Smooth muscle cell (in vitro differentiated cells): ENCODE results near the gene SPECC1L. TPM values are rescaled to one million over a fixed set of nuclear protein-coding genes. Genes with fewer than 3 reads are reported as not detected.

ENCODE experiments used
- DNase-seq: peaks from one replicate; lab custom pipeline; 2025; ENCODE audit not compliant: unreplicated experiment; lab: John Stamatoyannopoulos, UW
- H2AFZ ChIP-seq: fragments of 200-600 bp; sonication (generic); 2 replicates; pipeline ENCODE4 v1.6.0; 2016; ENCODE audit warnings: antibody characterized with exemption, low read depth, mild to moderate bottlenecking
- H3F3A ChIP-seq: fragments of 200-600 bp; sonication (generic); 2 replicates; pipeline ENCODE4 v1.6.0; 2017; ENCODE audit warnings: antibody characterized with exemption, low read depth
- H3K27ac ChIP-seq: fragments of 200-600 bp; sonication (generic); 2 replicates; pipeline ENCODE4 v1.5.1; 2016; ENCODE audit warnings: low read depth, mild to moderate bottlenecking
- H3K27me3 ChIP-seq: fragments of 200-600 bp; sonication (generic); 2 replicates; pipeline ENCODE4 v1.6.1; 2016; ENCODE audit warnings: low read depth, mild to moderate bottlenecking
- H3K36me3 ChIP-seq: fragments of 200-600 bp; sonication (generic); 2 replicates; pipeline ENCODE4 v1.5.1; 2016; ENCODE audit warnings: low read depth
- H3K4me1 ChIP-seq: fragments of 200-600 bp; sonication (generic); 2 replicates; pipeline ENCODE4 v1.5.1; 2016; ENCODE audit warnings: low read depth
- H3K4me2 ChIP-seq: fragments of 200-600 bp; sonication (generic); 2 replicates; pipeline ENCODE4 v1.6.0; 2016; ENCODE audit warnings: mild to moderate bottlenecking
- H3K4me3 ChIP-seq: fragments of 200-600 bp; sonication (generic); 2 replicates; pipeline ENCODE4 v1.5.1; 2016; ENCODE audit warnings: mild to moderate bottlenecking
- H3K79me2 ChIP-seq: fragments of 200-600 bp; sonication (generic); 2 replicates; pipeline ENCODE4 v1.6.0; 2016; ENCODE audit warnings: low read depth, mild to moderate bottlenecking
- H3K9ac ChIP-seq: fragments of 200-600 bp; sonication (generic); 2 replicates; pipeline ENCODE4 v1.6.0; 2016; ENCODE audit warnings: low read depth
- H3K9me3 ChIP-seq: fragments of 200-600 bp; sonication (generic); replicated peaks from 2 replicates; pipeline ENCODE4 v1.5.1; 2016; ENCODE audit warnings: low read depth
- H4K20me1 ChIP-seq: fragments of 200-600 bp; sonication (generic); 2 replicates; pipeline ENCODE4 v1.6.0; 2016; ENCODE audit warnings: low read depth
- CTCF ChIP-seq: fragments of 200-600 bp; sonication (generic); IDR thresholded peaks from 2 replicates; pipeline ENCODE4 v1.5.1; 2017; ENCODE audit warnings: borderline replicate concordance, mild to moderate bottlenecking, antibody characterized with exemption; ENCODE audit not compliant: insufficient read depth, poor library complexity, severe bottlenecking
- WGBS: methylation state at CpG from one replicate; pipeline ENCODE4 v1.1.7; 2016; ENCODE audit warnings: low lambda C conversion rate; 5-methylcytosine and 5-hydroxymethylcytosine counted together
- polyA plus RNA-seq: library from polyadenylated mRNA; unstranded; fragments of >200 nt; fragmentation: Nextera tagmentation; extraction: Ambion mirVana; gene quantifications from 2 replicates; pipeline ENCODE4 v1.2.1, GENCODE V29; 2016
- total RNA-seq: library from RNA; depleted of rRNA; stranded (reverse); fragments of >200 nt; gene quantifications from 2 replicates; pipeline ENCODE4 v1.2.3, GENCODE V29; 2014

SPECC1L gene
- total and polyA plus RNA-seq, 2 experiments from 2014 or later, result 10.0 to 19.1 TPM

- Histone ChIP-seq H3K9me3 (no peaks in the 10 kb centered on the region), H3K36me3 (no peaks in the 10 kb centered on the region), H4K20me1 (no peaks in the 10 kb centered on the region), H3K4me1 (no peaks in the 10 kb centered on the region), H3K27ac (no peak overlapping the region), H3K4me3 (no peak overlapping the region), H2AFZ (no peak overlapping the region), H3K4me2 (no peak overlapping the region), H3F3A (no peaks in the 10 kb centered on the region), H3K27me3 (no peaks in the 10 kb centered on the region), H3K9ac (no peak overlapping the region), H3K79me2 (no peaks in the 10 kb centered on the region)
- WGBS, result 40% methylated on average over 1 of the region's 1 CpG
- DNase-seq, result no peak
- TF ChIP-seq CTCF, result no peak
Observed at GRCh38 chr22:24459911-24460310, 189.3 kb downstream of the SPECC1L start.

- Histone ChIP-seq H3K4me3 (no peak overlapping the region), H3K36me3 (no peaks in the 10 kb centered on the region), H3K27ac (no peak overlapping the region), H4K20me1 (no peaks in the 10 kb centered on the region), H3F3A (no peaks in the 10 kb centered on the region), H2AFZ (peak overlapping the region; percentile 14), H3K27me3 (no peaks in the 10 kb centered on the region), H3K9me3 (no peaks in the 10 kb centered on the region), H3K9ac (no peak overlapping the region), H3K4me1 (no peaks in the 10 kb centered on the region), H3K4me2 (peak overlapping the region; percentile 33), H3K79me2 (no peaks in the 10 kb centered on the region)
- no peak for TF ChIP-seq CTCF
- 53% methylated on average over 10 of the region's 10 CpGs for WGBS
- DNase-seq, result no peak
Observed at GRCh38 chr22:24460418-24461089, 189.9 kb downstream of the SPECC1L start.

GRCh38 chr22:24463071-24463760, 192.6 kb downstream of the SPECC1L start:
- no peaks in the 10 kb centered on the region for H3K36me3 ChIP-seq
- DNase-seq, result no peak
- H3F3A ChIP-seq, result peaks cover 9% of the 10 kb centered on the region
- no peaks in the 10 kb centered on the region for H3K9me3 ChIP-seq
- no peak for TF ChIP-seq CTCF
- peaks cover 9% of the 10 kb centered on the region for H3K4me1 ChIP-seq
- H3K27ac ChIP-seq, result no peak overlapping the region
- no peak overlapping the region for H3K9ac ChIP-seq
- H3K4me2 ChIP-seq, result no peak overlapping the region
- H3K27me3 ChIP-seq, result no peaks in the 10 kb centered on the region
- no peaks in the 10 kb centered on the region for H3K79me2 ChIP-seq
- WGBS, result 92% methylated on average over 6 of the region's 6 CpGs
- no peak overlapping the region for H2AFZ ChIP-seq
- H3K4me3 ChIP-seq, result no peak overlapping the region
- H4K20me1 ChIP-seq, result no peaks in the 10 kb centered on the region

GRCh38 chr22:24465566-24465965, 194.9 kb downstream of the SPECC1L start:
- Histone ChIP-seq H3K9me3 (no peaks in the 10 kb centered on the region), H3K4me2 (peak overlapping the region; percentile 16), H3K36me3 (no peaks in the 10 kb centered on the region), H4K20me1 (no peaks in the 10 kb centered on the region), H3K4me1 (peaks cover 9% of the 10 kb centered on the region), H2AFZ (no peak overlapping the region), H3K4me3 (no peak overlapping the region), H3K79me2 (no peaks in the 10 kb centered on the region), H3K9ac (no peak overlapping the region), H3K27ac (no peak overlapping the region), H3K27me3 (no peaks in the 10 kb centered on the region), H3F3A (peaks cover 9% of the 10 kb centered on the region)
- 19% methylated on average over 5 of the region's 5 CpGs for WGBS
- TF ChIP-seq CTCF, result no peak
- no peak for DNase-seq
